Stimulated activated CD8-positive, alpha-beta memory T cell treated with anti-CD3 and anti-CD28 coated beads, Interleukin-7, amount 100 ng/mL, for 24 hours (primary cell): ENCODE data around the gene CALHM4.
"Not testable (repeated sequence)": the region's sequence is repeated elsewhere in the genome, so short reads cannot be mapped to it uniquely, and the experiment has no call there.

ENCODE experiments used
- DNase-seq: peaks from one replicate; pipeline ENCODE4 v3.0.0-alpha.2; 2020; ENCODE audit warnings: low read depth

The CALHM4 gene

GRCh38 chr6:116577486-116577885 is 23.9 kb downstream of the CALHM4 start:
- no peak for DNase-seq

- DNase-seq = no peak
Observed at GRCh38 chr6:116578335-116578734, 24.8 kb downstream of the CALHM4 start.

GRCh38 chr6:116579143-116579542 is 25.6 kb downstream of the CALHM4 start:
- no peak for DNase-seq

- DNase-seq = no peak
Observed at GRCh38 chr6:116580198-116580597, 26.6 kb downstream of the CALHM4 start.

- no peak for DNase-seq
Observed at GRCh38 chr6:116586276-116586675, 32.7 kb downstream of the CALHM4 start.

- DNase-seq = no peak
Observed at GRCh38 chr6:116586738-116587137, 33.2 kb downstream of the CALHM4 start.

- DNase-seq = no peak
Observed at GRCh38 chr6:116595247-116595646, 41.7 kb downstream of the CALHM4 start.

- DNase-seq = no peak
Observed at GRCh38 chr6:116596815-116597214, 43.3 kb downstream of the CALHM4 start.

GRCh38 chr6:116603916-116604315 is 50.4 kb downstream of the CALHM4 start:
- DNase-seq = not testable (repeated sequence)

- not testable (repeated sequence) for DNase-seq
Observed at GRCh38 chr6:116604868-116605267, 51.3 kb downstream of the CALHM4 start.

- DNase-seq = no peak
Observed at GRCh38 chr6:116605935-116606334, 52.4 kb downstream of the CALHM4 start.
